Activated naive CD8-positive, alpha-beta T cell treated with anti-CD3 and anti-CD28 coated beads, Interleukin-2, amount 10 ng/mL, durations not matched to agents 7 days and 5 days (primary cell): Measurements from ENCODE around the gene SMOC2. TPM values are rescaled to one million over a fixed set of nuclear protein-coding genes. Genes with fewer than 3 reads are reported as not detected.

Experiments used
- ATAC-seq: fragments of 150-1000 bp; cut with Tn5 transposase; one replicate; pipeline ENCODE4 v1.10.0; 2021; ENCODE audit warnings: low read depth, moderate library complexity
- POLR2A ChIA-PET: fragments of 350-600 bp; sonication (Branson Sonifier 250); formaldehyde crosslinking; loops from one replicate; lab custom pipeline; 2021; ENCODE audit warnings: antibody characterized with exemption; lab: Charles Lee
- DNase-seq: peaks from one replicate; pipeline ENCODE4 v3.0.0; 2021
- H3K27ac Mint-ChIP-seq: one replicate; pipeline ENCODE4 v1.8.0; 2022; ENCODE audit warnings: mild to moderate bottlenecking, mixed read lengths
- H3K27me3 Mint-ChIP-seq: one replicate; pipeline ENCODE4 v1.8.0; 2022; ENCODE audit warnings: mild to moderate bottlenecking, moderate library complexity, mixed read lengths
- H3K36me3 Mint-ChIP-seq: one replicate; pipeline ENCODE4 v1.8.0; 2021; ENCODE audit warnings: mild to moderate bottlenecking, mixed read lengths
- H3K4me1 Mint-ChIP-seq: one replicate; pipeline ENCODE4 v1.8.0; 2021; ENCODE audit warnings: mixed read lengths
- H3K4me3 Mint-ChIP-seq: one replicate; pipeline ENCODE4 v1.8.0; 2022; ENCODE audit warnings: mild to moderate bottlenecking, moderate library complexity, mixed read lengths
- H3K9me3 Mint-ChIP-seq: one replicate; pipeline ENCODE4 v1.8.0; 2021; ENCODE audit warnings: mixed read lengths
- total RNA-seq, 2 experiments: library from RNA; stranded (reverse); gene quantifications; one replicate each; pipeline ENCODE4 v1.2.3, GENCODE V29; 2021

The SMOC2 gene
- total RNA-seq, 2 experiments from 2014 or later = not detected

GRCh38 chr6:168599118-168599494 lies 158.1 kb downstream of the SMOC2 start:
- Mint-ChIP-seq H3K27ac (no peak overlapping the region), H3K4me3 (no peak overlapping the region), H3K36me3 (no peaks in the 10 kb centered on the region), H3K27me3 (peaks cover 2% of the 10 kb centered on the region), H3K4me1 (no peaks in the 10 kb centered on the region), H3K9me3 (peaks cover 1% of the 10 kb centered on the region)
- DNase-seq (no peak), ATAC-seq (no peak)
- POLR2A ChIA-PET = no interaction called here

- peak overlapping the region; percentile 20 for H3K27ac Mint-ChIP-seq
- ATAC-seq = no peak
- no peaks in the 10 kb centered on the region for H3K36me3 Mint-ChIP-seq
- no peak for DNase-seq
- peaks cover 1% of the 10 kb centered on the region for H3K9me3 Mint-ChIP-seq
- no peak overlapping the region for H3K4me3 Mint-ChIP-seq
- peaks cover 2% of the 10 kb centered on the region for H3K27me3 Mint-ChIP-seq
- no peaks in the 10 kb centered on the region for H3K4me1 Mint-ChIP-seq
- POLR2A ChIA-PET = no interaction called here
Observed at GRCh38 chr6:168599769-168600330, 158.9 kb downstream of the SMOC2 start.

- no peak for ATAC-seq
- H3K36me3 Mint-ChIP-seq = no peaks in the 10 kb centered on the region
- no peak overlapping the region for H3K27ac Mint-ChIP-seq
- no peak for DNase-seq
- peaks cover 1% of the 10 kb centered on the region for H3K9me3 Mint-ChIP-seq
- H3K4me3 Mint-ChIP-seq = no peak overlapping the region
- H3K4me1 Mint-ChIP-seq = no peaks in the 10 kb centered on the region
- POLR2A ChIA-PET = no interaction called here
- H3K27me3 Mint-ChIP-seq = peaks cover 2% of the 10 kb centered on the region
Observed at GRCh38 chr6:168600381-168600780, 159.4 kb downstream of the SMOC2 start.

- Mint-ChIP-seq H3K4me3 (no peak overlapping the region), H3K27me3 (peaks cover 2% of the 10 kb centered on the region)
Observed at GRCh38 chr6:168601111-168601510, 160.1 kb downstream of the SMOC2 start.

GRCh38 chr6:168601546-168601945 lies 160.6 kb downstream of the SMOC2 start:
- Mint-ChIP-seq H3K9me3 (peaks cover 1% of the 10 kb centered on the region), H3K4me3 (no peak overlapping the region), H3K27me3 (peaks cover 2% of the 10 kb centered on the region), H3K4me1 (no peaks in the 10 kb centered on the region), H3K27ac (no peak overlapping the region), H3K36me3 (no peaks in the 10 kb centered on the region)
- no peak for ATAC-seq
- POLR2A ChIA-PET = no interaction called here
- DNase-seq = no peak

More at GRCh38 chr6:168601111-168601510, 160.1 kb downstream of the SMOC2 start:
- H3K27ac Mint-ChIP-seq = no peak overlapping the region
- no peak for DNase-seq
- ATAC-seq = no peak
- peaks cover 1% of the 10 kb centered on the region for H3K9me3 Mint-ChIP-seq
- POLR2A ChIA-PET = no interaction called here
- no peaks in the 10 kb centered on the region for H3K4me1 Mint-ChIP-seq
- H3K36me3 Mint-ChIP-seq = no peaks in the 10 kb centered on the region

GRCh38 chr6:168602576-168602975 lies 161.6 kb downstream of the SMOC2 start:
- peaks cover 2% of the 10 kb centered on the region for H3K27me3 Mint-ChIP-seq
- no peak overlapping the region for H3K4me3 Mint-ChIP-seq
- POLR2A ChIA-PET = no interaction called here
- ATAC-seq (no peak), DNase-seq (no peak)
- no peak overlapping the region for H3K27ac Mint-ChIP-seq
- H3K4me1 Mint-ChIP-seq = no peaks in the 10 kb centered on the region
- H3K36me3 Mint-ChIP-seq = no peaks in the 10 kb centered on the region
- H3K9me3 Mint-ChIP-seq = peaks cover 1% of the 10 kb centered on the region

GRCh38 chr6:168603234-168603633 lies 162.2 kb downstream of the SMOC2 start:
- POLR2A ChIA-PET = no interaction called here
- ATAC-seq = no peak

GRCh38 chr6:168605964-168606363 lies 165.0 kb downstream of the SMOC2 start:
- no peaks in the 10 kb centered on the region for H3K36me3 Mint-ChIP-seq
- ATAC-seq (no peak), DNase-seq (no peak)

More at GRCh38 chr6:168603234-168603633, 162.2 kb downstream of the SMOC2 start:
- peaks cover 2% of the 10 kb centered on the region for H3K27me3 Mint-ChIP-seq
- no peak overlapping the region for H3K4me3 Mint-ChIP-seq
- peaks cover 1% of the 10 kb centered on the region for H3K9me3 Mint-ChIP-seq
- H3K36me3 Mint-ChIP-seq = no peaks in the 10 kb centered on the region
- H3K27ac Mint-ChIP-seq = no peak overlapping the region
- no peak for DNase-seq
- no peaks in the 10 kb centered on the region for H3K4me1 Mint-ChIP-seq

GRCh38 chr6:168606722-168607121 lies 165.7 kb downstream of the SMOC2 start:
- DNase-seq (no peak), ATAC-seq (no peak)
- no peak overlapping the region for H3K27ac Mint-ChIP-seq
- POLR2A ChIA-PET = no interaction called here
- H3K4me3 Mint-ChIP-seq = no peak overlapping the region
- peaks cover 6% of the 10 kb centered on the region for H3K27me3 Mint-ChIP-seq
- H3K36me3 Mint-ChIP-seq = no peaks in the 10 kb centered on the region
- no peaks in the 10 kb centered on the region for H3K4me1 Mint-ChIP-seq
- H3K9me3 Mint-ChIP-seq = no peaks in the 10 kb centered on the region

More at GRCh38 chr6:168605964-168606363, 165.0 kb downstream of the SMOC2 start:
- no peaks in the 10 kb centered on the region for H3K4me1 Mint-ChIP-seq
- H3K9me3 Mint-ChIP-seq = no peaks in the 10 kb centered on the region
- no peak overlapping the region for H3K27ac Mint-ChIP-seq
- no peak overlapping the region for H3K4me3 Mint-ChIP-seq
- POLR2A ChIA-PET = no interaction called here
- H3K27me3 Mint-ChIP-seq = peaks cover 6% of the 10 kb centered on the region

GRCh38 chr6:168607272-168608112 lies 166.5 kb downstream of the SMOC2 start:
- POLR2A ChIA-PET = no interaction called here
- no peaks in the 10 kb centered on the region for H3K9me3 Mint-ChIP-seq
- H3K27ac Mint-ChIP-seq = no peak overlapping the region
- no peaks in the 10 kb centered on the region for H3K4me1 Mint-ChIP-seq
- H3K27me3 Mint-ChIP-seq = peaks cover 6% of the 10 kb centered on the region
- no peak for DNase-seq
- H3K36me3 Mint-ChIP-seq = no peaks in the 10 kb centered on the region
- ATAC-seq = no peak
- H3K4me3 Mint-ChIP-seq = no peak overlapping the region

- Mint-ChIP-seq H3K36me3 (no peaks in the 10 kb centered on the region), H3K4me1 (no peaks in the 10 kb centered on the region), H3K9me3 (no peaks in the 10 kb centered on the region)
Observed at GRCh38 chr6:168608113-168608400, 167.1 kb downstream of the SMOC2 start.

GRCh38 chr6:168609026-168609685 lies 168.2 kb downstream of the SMOC2 start:
- H3K27me3 Mint-ChIP-seq = peaks cover 4% of the 10 kb centered on the region
- H3K4me3 Mint-ChIP-seq = no peak overlapping the region
- no peaks in the 10 kb centered on the region for H3K4me1 Mint-ChIP-seq
- H3K27ac Mint-ChIP-seq = no peak overlapping the region
- no peaks in the 10 kb centered on the region for H3K36me3 Mint-ChIP-seq
- ATAC-seq (no peak), DNase-seq (no peak)
- no peaks in the 10 kb centered on the region for H3K9me3 Mint-ChIP-seq
- POLR2A ChIA-PET = no interaction called here

More at GRCh38 chr6:168608113-168608400, 167.1 kb downstream of the SMOC2 start:
- DNase-seq (no peak), ATAC-seq (no peak)
- Mint-ChIP-seq H3K27ac (no peak overlapping the region), H3K27me3 (peaks cover 6% of the 10 kb centered on the region), H3K4me3 (no peak overlapping the region)
- POLR2A ChIA-PET = no interaction called here

- Mint-ChIP-seq H3K9me3 (no peaks in the 10 kb centered on the region), H3K27ac (no peak overlapping the region), H3K4me3 (no peak overlapping the region), H3K4me1 (no peaks in the 10 kb centered on the region), H3K27me3 (peaks cover 4% of the 10 kb centered on the region), H3K36me3 (no peaks in the 10 kb centered on the region)
- ATAC-seq (no peak), DNase-seq (no peak)
- POLR2A ChIA-PET = no interaction called here
Observed at GRCh38 chr6:168609914-168610490, 169.0 kb downstream of the SMOC2 start.
